ENCODE data around the gene RUFY2. TPM values are rescaled to one million over a fixed set of nuclear protein-coding genes. Genes with fewer than 3 reads are reported as not detected.

Gene RUFY2
- total RNA-seq, 4 donors from 2014 or later: 12.4 to 43.3 (median 21.6) TPM

DNA sequence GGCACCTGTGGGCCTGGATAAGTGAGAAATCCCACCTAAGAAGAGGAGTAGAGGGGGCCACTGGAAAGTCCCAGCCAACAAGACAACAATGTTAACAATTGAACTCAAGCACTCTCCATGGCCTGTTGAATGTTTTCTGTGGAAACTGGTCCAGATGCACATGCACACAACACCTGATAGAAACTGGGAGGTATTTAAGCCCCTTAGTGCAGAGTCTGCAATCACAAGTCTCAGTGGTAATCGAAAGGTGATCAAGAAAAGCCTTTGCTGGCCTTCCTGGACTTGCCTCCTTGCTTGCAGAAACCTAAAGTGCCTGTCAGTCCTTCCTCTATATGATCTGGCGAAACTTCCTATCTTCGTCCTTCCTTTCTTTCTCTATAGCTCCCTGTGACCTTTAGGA, 105.8 kb downstream of the RUFY2 start:
- no peak overlapping the region for H3K4me3 ChIP-seq
- no peak overlapping the region for H3K27ac ChIP-seq
- no peaks in the 10 kb centered on the region for H3K4me1 ChIP-seq
- no peak for TF ChIP-seq EP300 (IDR thresholded peaks at IDR 0.05)
- TF ChIP-seq POLR2A (IDR thresholded peaks at IDR 0.05): no peak
- TF ChIP-seq, protein P1, sequence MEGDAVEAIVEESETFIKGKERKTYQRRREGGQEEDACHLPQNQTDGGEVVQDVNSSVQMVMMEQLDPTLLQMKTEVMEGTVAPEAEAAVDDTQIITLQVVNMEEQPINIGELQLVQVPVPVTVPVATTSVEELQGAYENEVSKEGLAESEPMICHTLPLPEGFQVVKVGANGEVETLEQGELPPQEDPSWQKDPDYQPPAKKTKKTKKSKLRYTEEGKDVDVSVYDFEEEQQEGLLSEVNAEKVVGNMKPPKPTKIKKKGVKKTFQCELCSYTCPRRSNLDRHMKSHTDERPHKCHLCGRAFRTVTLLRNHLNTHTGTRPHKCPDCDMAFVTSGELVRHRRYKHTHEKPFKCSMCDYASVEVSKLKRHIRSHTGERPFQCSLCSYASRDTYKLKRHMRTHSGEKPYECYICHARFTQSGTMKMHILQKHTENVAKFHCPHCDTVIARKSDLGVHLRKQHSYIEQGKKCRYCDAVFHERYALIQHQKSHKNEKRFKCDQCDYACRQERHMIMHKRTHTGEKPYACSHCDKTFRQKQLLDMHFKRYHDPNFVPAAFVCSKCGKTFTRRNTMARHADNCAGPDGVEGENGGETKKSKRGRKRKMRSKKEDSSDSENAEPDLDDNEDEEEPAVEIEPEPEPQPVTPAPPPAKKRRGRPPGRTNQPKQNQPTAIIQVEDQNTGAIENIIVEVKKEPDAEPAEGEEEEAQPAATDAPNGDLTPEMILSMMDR (IDR thresholded peaks at IDR 0.05): no peak
- no peak for TF ChIP-seq POLR2AphosphoS5 (IDR thresholded peaks at IDR 0.05)
- no peaks in the 10 kb centered on the region for H3K27me3 ChIP-seq
- no peak for DNase-seq (ENCODE audit: low spot score in 2 of 2)
- H3K36me3 ChIP-seq: no peaks in the 10 kb centered on the region
- H3K9me3 ChIP-seq: no peaks in the 10 kb centered on the region
- WGBS: 96% methylated on average over 3 of the region's 3 CpGs

DNA sequence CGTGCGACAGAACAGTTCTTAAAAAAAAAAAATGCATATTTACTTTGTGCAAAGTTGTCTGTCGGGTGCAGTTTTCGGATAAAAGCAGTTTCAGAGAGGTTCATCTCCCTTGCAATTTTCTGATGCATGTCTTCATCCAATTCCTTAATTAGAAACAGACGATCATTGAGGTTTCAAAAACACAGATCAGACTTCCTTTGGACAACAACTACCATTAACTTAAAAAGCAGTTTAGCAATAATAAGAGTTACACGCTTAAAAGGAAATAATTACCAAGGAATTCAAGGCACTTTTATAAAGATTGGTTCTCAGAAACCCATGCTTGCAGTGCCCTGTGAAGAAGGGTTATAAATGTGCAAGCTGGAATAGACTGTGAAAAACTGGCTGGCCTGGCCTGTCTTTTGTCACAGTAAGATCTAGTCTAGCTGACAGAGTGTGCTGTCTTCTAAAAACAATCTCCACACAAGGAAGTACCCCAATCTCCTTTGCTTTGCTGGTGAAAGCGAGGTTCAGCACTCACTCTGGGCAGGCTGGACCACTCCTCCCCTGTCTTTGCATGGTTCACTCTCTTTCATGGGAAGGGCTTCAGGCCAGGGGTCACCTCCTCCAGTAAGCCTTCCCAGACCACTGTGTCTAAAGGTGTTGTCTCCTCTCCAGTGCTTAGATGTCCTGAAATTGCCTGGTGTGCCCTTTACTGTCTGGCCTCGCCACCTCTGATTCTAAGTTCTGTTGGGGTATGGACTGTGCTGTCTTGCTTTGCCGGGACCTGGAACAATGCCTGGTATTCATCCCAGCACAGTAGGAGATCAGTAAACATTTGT, 110.0 kb downstream of the RUFY2 start:
- Histone ChIP-seq H3K4me3 (no peak overlapping the region), H3K36me3 (no peaks in the 10 kb centered on the region), H3K27ac (no peak overlapping the region), H3K4me1 (no peaks in the 10 kb centered on the region), H3K9me3 (no peaks in the 10 kb centered on the region), H3K27me3 (no peaks in the 10 kb centered on the region)
- WGBS: 64% methylated on average over 9 of the region's 9 CpGs
- DNase-seq (ENCODE audit: low spot score in 2 of 2): no peak
- no peak for TF ChIP-seq POLR2AphosphoS5 (IDR thresholded peaks at IDR 0.05)
- TF ChIP-seq POLR2A (IDR thresholded peaks at IDR 0.05): no peak
- TF ChIP-seq, protein P1 (IDR thresholded peaks at IDR 0.05): no peak
- no peak for TF ChIP-seq EP300 (IDR thresholded peaks at IDR 0.05)

Other genes with a start within 250 kb of the RUFY2 start
- not detected for gene ATOH7, start 175.2 kb downstream of the RUFY2 start, total RNA-seq
- 10 to 100 TPM; 29.0 to 58.5 (median 43.9) TPM for gene HNRNPH3, start 75.2 kb downstream of the RUFY2 start, total RNA-seq
- 1 to 10 TPM; 1.4 to 4.0 (median 2.8) TPM for gene PBLD, start 74.3 kb downstream of the RUFY2 start, total RNA-seq
- 1 to 10 TPM; 2.4 to 7.2 (median 3.5) TPM for gene DNA2, start 64.7 kb upstream of the RUFY2 start, total RNA-seq
- 10 to 100 TPM in 3 of 4 donors, 1 to 10 TPM in 1; 6.8 to 35.7 (median 12.9) TPM for gene SLC25A16, start 120.2 kb upstream of the RUFY2 start, total RNA-seq
- 1 to 10 TPM in 3 of 4 donors, under 1 TPM in 1; 0.98 to 3.2 (median 2.6) TPM for gene TET1, start 153.1 kb upstream of the RUFY2 start, total RNA-seq